Measurements from ENCODE around the gene RAPGEF1. TPM values are rescaled to one million over a fixed set of nuclear protein-coding genes. Genes with fewer than 3 reads are reported as not detected.

Gene RAPGEF1
- total and polyA plus RNA-seq, 9 of the 15 experiments (the other 6 are each of a cell fraction or from before 2014, with no cell fraction given): 0.06 to 44.1 (median 19.9) TPM

GRCh38 chr9:131697097-131697496 is 42.8 kb downstream of the RAPGEF1 start:
- H3K4me1 ChIP-seq (replicated peaks in 1 of 2; ENCODE audit: control insufficient read depth in 2 of 2, insufficient read depth in 2 of 2, low read length in 2 of 2): peaks cover 8 to 17% of the 10 kb centered on the region in 2 experiments
- H3K79me2 ChIP-seq (ENCODE audit: control insufficient read depth, insufficient read depth, low read length): peaks cover 7% of the 10 kb centered on the region; the same call in 1 of the 3 replicates
- H3K27ac ChIP-seq (ENCODE audit: extremely low read depth, low read depth, low read length): no peak overlapping the region
- no TSS peak for BruUV-seq (replicated peaks)
- no peaks in the 10 kb centered on the region for H3K9me1 ChIP-seq (ENCODE audit: control insufficient read depth, insufficient read depth, low read length)
- in situ Hi-C loops (cut with MboI) (no loop called here), intact Hi-C loops (cut with micrococcal nuclease) (no loop called here)
- H3K9ac ChIP-seq (ENCODE audit: insufficient read depth in 1 of 2, low read depth in 2 of 2, low read length in 2 of 2): no peak overlapping the region
- H4K20me1 ChIP-seq (replicated peaks; ENCODE audit: control insufficient read depth, insufficient read depth, low read length): peaks cover 21% of the 10 kb centered on the region
- H3K4me2 ChIP-seq (ENCODE audit: insufficient read depth, low read length): no peak overlapping the region
- no peaks in the 10 kb centered on the region for H3K9me3 ChIP-seq (replicated peaks; ENCODE audit: control insufficient read depth, insufficient read depth, low read depth, low read length)
- no peak for DNase-seq (ENCODE audit: extremely low read depth in 1 of 4, low spot score in 3 of 4)
- CTCF ChIA-PET (ENCODE audit: low intra/inter-chr PET ratio): no interaction called here
- POLR2A ChIA-PET: interaction anchor here (0.9 to 1.0 kb wide), 2 partner anchors 16 to 33 kb away, joined by 3 to 5 read pairs; no protein-coding TSS in a partner anchor
- no peak; the same call in 2 of the 3 replicates for ATAC-seq
- TF ChIP-seq HNRNPK (IDR thresholded peaks at IDR 0.05; ENCODE audit: low read depth, low read length, poor library complexity, severe bottlenecking): no peak
- TF ChIP-seq HDAC1 (IDR thresholded peaks at IDR 0.05): no peak
- TF ChIP-seq NR3C1 (CRISPR knock-in tag; IDR thresholded peaks at IDR 0.05): no peak
- TF ChIP-seq MYC (IDR thresholded peaks at IDR 0.05; ENCODE audit: low read depth, low read length): no peak
- no peak for TF ChIP-seq MYC (CRISPR knock-in tag; IDR thresholded peaks at IDR 0.05; ENCODE audit: borderline replicate concordance, low read depth)
- TF ChIP-seq ZNF76 (CRISPR knock-in tag; IDR thresholded peaks at IDR 0.05; ENCODE audit: borderline replicate concordance): no peak
- TF ChIP-seq GTF2E2 (tag; IDR thresholded peaks at IDR 0.05): no peak
- no peak for TF ChIP-seq NCOR1 (IDR thresholded peaks at IDR 0.05)
- TF ChIP-seq ZNF57 (CRISPR knock-in tag; IDR thresholded peaks at IDR 0.05): no peak
- TF ChIP-seq OTX1 (CRISPR knock-in tag; IDR thresholded peaks at IDR 0.05): no peak
- TF ChIP-seq, protein P1, sequence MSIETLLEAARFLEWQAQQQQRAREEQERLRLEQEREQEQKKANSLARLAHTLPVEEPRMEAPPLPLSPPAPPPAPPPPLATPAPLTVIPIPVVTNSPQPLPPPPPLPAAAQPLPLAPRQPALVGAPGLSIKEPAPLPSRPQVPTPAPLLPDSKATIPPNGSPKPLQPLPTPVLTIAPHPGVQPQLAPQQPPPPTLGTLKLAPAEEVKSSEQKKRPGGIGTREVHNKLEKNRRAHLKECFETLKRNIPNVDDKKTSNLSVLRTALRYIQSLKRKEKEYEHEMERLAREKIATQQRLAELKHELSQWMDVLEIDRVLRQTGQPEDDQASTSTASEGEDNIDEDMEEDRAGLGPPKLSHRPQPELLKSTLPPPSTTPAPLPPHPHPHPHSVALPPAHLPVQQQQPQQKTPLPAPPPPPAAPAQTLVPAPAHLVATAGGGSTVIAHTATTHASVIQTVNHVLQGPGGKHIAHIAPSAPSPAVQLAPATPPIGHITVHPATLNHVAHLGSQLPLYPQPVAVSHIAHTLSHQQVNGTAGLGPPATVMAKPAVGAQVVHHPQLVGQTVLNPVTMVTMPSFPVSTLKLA (conservative IDR thresholded peaks at IDR 0.05): no peak
- TF ChIP-seq ZNF24 (IDR thresholded peaks at IDR 0.05): no peak
- no peak for TF ChIP-seq ZNF239 (CRISPR knock-in tag; IDR thresholded peaks at IDR 0.05)
- no peak for TF ChIP-seq SAFB (IDR thresholded peaks at IDR 0.05; ENCODE audit: borderline replicate concordance, low read depth, low read length)
- no peak for TF ChIP-seq GABPB1 (CRISPR knock-in tag; IDR thresholded peaks at IDR 0.05)
- no peak for TF ChIP-seq ZNF224 (CRISPR knock-in tag; IDR thresholded peaks at IDR 0.05)
- TF ChIP-seq ZNF551 (CRISPR knock-in tag; IDR thresholded peaks at IDR 0.05): no peak
- no peaks in the 10 kb centered on the region for H3K27me3 ChIP-seq (ENCODE audit: control insufficient read depth in 2 of 2, insufficient read depth in 2 of 2, low read length in 2 of 2)
- no peak overlapping the region for H2AFZ ChIP-seq (ENCODE audit: low read depth, low read length)
- FAIRE-seq: no peak
- 78% methylated on average over 6 of the region's 6 CpGs for WGBS (ENCODE audit: insufficient coverage, low coverage, missing lambda C conversion rate)
- no peak overlapping the region for H3K4me3 ChIP-seq
- no peaks in the 10 kb centered on the region for H3K36me3 ChIP-seq (ENCODE audit: control insufficient read depth, insufficient read depth, low read length)
